Tibial artery (tissue), 4 donors: ENCODE measurements around the gene ANKRD44.

ENCODE experiments used
- DNase-seq, 2 donors: peaks; one replicate each; pipeline ENCODE4 v3.0.0-alpha.2; 2019
- H3K27ac ChIP-seq, 2 donors: fragments of 200-600 bp; sonication (generic) in 1 of 2; 1 replicate in 1 of 2; 2 replicates in 1 of 2; pipeline ENCODE4 v1.5.1; 2018 to 2019; ENCODE audit warnings: mild to moderate bottlenecking in 1 of 2
- H3K27me3 ChIP-seq, 2 donors: fragments of 200-600 bp; sonication (generic) in 1 of 2; one replicate each; pipeline versions ENCODE4 v1.5.1 to v1.6.0; 2016 to 2019
- H3K36me3 ChIP-seq, 3 donors: fragments of 200-600 bp; sonication (generic) in 2 of 3; one replicate each; pipeline ENCODE4 v1.5.1; 2016 to 2019; ENCODE audit warnings: mild to moderate bottlenecking in 2 of 3
- H3K4me1 ChIP-seq, 4 donors: fragments of 200-600 bp; sonication (generic) in 2 of 4; 1 replicate in 3 of 4; 2 replicates in 1 of 4; pipeline ENCODE4 v1.5.1; 2016 to 2019
- H3K4me3 ChIP-seq, 2 donors: fragments of 200-600 bp; sonication (generic) in 1 of 2; 1 replicate in 1 of 2; 2 replicates in 1 of 2; pipeline ENCODE4 v1.5.1; 2018 to 2019; ENCODE audit warnings: mild to moderate bottlenecking in 2 of 2
- H3K9me3 ChIP-seq, 3 donors: fragments of 200-600 bp; sonication (generic) in 1 of 3; one replicate each; pipeline ENCODE4 v1.5.1; 2016 to 2019
- intact Hi-C: fragments of 100-400 bp; cut with DNase I; formaldehyde crosslinking; loops from one replicate; pipeline ENCODE4 v1.15.0; 2023; ENCODE audit warnings: low total_unique reads
- TF ChIP-seq, protein P1 (sequence below), 2 experiments: fragments of 200-600 bp in 1 of 2; fragments of 450-650 bp in 1 of 2; IDR thresholded peaks; one replicate each; pipeline ENCODE4 v1.5.1; 2017 to 2019; ENCODE audit warnings: antibody characterized with exemption in 2 of 2, mild to moderate bottlenecking in 1 of 2, moderate library complexity in 1 of 2

The ANKRD44 gene

DNA sequence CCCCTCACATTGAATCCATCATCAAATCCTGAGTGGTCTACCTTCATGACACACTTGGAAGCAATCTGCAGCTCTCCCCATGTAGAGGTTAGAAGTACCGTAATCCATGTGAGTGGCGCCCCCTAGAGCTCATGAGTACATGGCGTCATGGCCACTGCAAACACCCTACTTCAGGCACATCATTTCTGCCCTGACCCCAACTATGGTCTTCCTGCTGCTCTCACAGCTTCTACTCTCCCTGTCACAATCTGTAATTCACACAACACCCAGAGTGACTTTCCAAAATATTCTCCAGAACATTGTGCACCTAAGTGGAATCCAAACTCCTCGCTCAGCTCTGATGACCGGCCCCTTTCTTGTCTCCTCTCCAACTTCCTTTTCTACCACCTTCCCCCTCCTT, 141.9 kb downstream of the ANKRD44 start:
- TF ChIP-seq, protein P1, sequence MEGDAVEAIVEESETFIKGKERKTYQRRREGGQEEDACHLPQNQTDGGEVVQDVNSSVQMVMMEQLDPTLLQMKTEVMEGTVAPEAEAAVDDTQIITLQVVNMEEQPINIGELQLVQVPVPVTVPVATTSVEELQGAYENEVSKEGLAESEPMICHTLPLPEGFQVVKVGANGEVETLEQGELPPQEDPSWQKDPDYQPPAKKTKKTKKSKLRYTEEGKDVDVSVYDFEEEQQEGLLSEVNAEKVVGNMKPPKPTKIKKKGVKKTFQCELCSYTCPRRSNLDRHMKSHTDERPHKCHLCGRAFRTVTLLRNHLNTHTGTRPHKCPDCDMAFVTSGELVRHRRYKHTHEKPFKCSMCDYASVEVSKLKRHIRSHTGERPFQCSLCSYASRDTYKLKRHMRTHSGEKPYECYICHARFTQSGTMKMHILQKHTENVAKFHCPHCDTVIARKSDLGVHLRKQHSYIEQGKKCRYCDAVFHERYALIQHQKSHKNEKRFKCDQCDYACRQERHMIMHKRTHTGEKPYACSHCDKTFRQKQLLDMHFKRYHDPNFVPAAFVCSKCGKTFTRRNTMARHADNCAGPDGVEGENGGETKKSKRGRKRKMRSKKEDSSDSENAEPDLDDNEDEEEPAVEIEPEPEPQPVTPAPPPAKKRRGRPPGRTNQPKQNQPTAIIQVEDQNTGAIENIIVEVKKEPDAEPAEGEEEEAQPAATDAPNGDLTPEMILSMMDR (IDR thresholded peaks at IDR 0.05): peak; percentile 31 to 45
- no peaks in the 10 kb centered on the region for H3K36me3 ChIP-seq
- no peak overlapping the region for H3K27ac ChIP-seq

DNA sequence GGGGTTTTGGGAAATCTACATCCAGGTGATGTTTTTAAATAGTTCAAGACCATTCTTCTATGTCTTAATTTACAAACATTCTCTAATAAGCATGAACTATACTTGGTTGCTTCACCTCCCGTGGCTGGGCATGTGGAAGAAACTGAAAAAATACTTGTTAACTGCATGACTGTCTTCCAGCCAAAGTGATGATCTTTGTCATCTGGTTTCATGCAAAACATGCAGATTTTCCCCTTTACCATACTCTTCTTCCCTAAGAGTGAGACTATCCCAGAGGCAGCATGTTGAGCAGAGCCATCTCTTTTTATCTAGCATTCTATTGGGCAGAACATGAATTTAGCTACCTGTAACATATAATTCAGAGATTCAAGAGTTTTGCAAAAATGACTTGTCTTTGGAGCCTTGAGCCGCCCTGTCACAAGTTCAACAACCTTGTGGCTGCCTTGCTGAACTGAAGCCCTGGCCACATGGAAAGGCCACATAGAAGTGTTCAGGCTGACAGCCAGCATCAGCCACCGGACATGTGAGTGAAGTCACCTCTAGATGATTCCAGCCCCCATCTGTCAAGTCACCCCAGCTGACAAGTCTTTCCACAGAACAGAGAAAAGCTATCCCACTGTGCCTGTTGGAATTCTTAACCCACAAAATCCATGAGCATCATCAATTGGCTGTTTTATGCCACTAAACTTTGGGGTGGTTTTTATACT, 142.8 kb downstream of the ANKRD44 start:
- peaks cover 0 to 25% (median 16%) of the 10 kb centered on the region in 4 donors for H3K4me1 ChIP-seq
- no peak overlapping the region for H3K4me3 ChIP-seq
- no peaks in the 10 kb centered on the region for H3K9me3 ChIP-seq
- intact Hi-C loops: no loop called here
- TF ChIP-seq, protein P1 (IDR thresholded peaks at IDR 0.05): no peak
- H3K27me3 ChIP-seq: no peaks in the 10 kb centered on the region
- no peak overlapping the region for H3K27ac ChIP-seq
- no peaks in the 10 kb centered on the region for H3K36me3 ChIP-seq
- DNase-seq: no peak

More for the DNA sequence above, 141.9 kb downstream of the ANKRD44 start:
- Histone ChIP-seq H3K4me3 (no peak overlapping the region), H3K4me1 (peaks cover 0 to 25% (median 16%) of the 10 kb centered on the region in 4 donors), H3K9me3 (no peaks in the 10 kb centered on the region), H3K27me3 (no peaks in the 10 kb centered on the region)
- intact Hi-C loops: no loop called here
- DNase-seq: peak in 1 of 2 donors; percentile 61

DNA sequence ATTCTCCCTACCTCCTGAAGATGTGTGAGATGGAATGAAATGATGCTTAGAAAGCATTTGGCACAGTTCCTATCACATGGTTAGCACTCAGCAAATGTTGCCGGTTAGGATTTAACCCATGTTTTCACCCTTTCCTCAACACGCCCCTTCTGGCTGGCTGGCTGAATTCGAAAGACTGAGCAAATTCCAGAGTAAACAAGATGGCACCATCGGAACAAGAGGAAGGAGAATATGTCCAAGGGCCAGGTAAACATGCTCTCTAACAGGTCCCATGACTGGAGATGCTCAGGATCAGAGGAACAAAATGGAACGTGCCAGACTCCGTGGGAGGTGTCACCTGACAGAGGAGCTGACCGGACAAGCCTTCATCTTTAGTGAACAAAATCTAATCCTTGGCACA, 145.6 kb downstream of the ANKRD44 start:
- H3K4me3 ChIP-seq: no peak overlapping the region
- no peaks in the 10 kb centered on the region for H3K36me3 ChIP-seq
- no peak for DNase-seq
- no peaks in the 10 kb centered on the region for H3K9me3 ChIP-seq
- H3K27ac ChIP-seq: no peak overlapping the region
- intact Hi-C loops: no loop called here
- peaks cover 0 to 30% (median 13%) of the 10 kb centered on the region in 4 donors for H3K4me1 ChIP-seq
- no peaks in the 10 kb centered on the region for H3K27me3 ChIP-seq
- TF ChIP-seq, protein P1 (IDR thresholded peaks at IDR 0.05): no peak

DNA sequence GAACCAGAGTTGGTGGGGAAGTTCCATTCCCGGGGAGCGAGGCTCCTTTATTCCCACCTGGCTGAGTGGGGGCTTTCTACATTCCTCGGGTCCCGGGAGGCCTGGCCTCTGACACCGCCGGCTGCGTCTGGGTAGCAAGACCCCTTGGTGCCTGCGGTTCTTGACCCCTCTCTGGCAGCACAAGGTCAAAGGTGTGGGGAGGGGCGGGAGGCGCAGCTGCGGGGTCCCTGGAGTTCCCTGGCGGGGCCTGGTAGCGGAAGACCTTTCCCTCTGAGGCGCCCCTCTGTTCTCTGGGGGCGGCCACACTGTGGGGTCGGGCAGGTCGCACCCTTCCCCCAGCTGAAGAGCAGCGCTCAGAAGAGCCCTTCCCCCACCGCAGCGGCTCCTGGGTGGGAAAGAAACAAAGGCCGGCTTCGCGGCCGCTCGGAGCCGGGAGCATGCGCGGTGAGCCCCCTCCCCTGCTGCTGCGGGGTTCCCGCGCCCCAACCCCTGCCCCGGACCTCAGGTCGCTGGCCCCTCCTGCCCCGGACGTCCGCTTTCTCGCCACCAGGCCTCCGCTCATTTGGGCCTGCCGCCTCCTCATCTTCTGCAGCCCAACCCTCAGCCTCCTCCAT, 146.3 kb downstream of the ANKRD44 start:
- H3K36me3 ChIP-seq: no peaks in the 10 kb centered on the region
- DNase-seq: no peak
- no peaks in the 10 kb centered on the region for H3K27me3 ChIP-seq
- intact Hi-C loops: no loop called here
- TF ChIP-seq, protein P1 (IDR thresholded peaks at IDR 0.05): no peak
- H3K4me3 ChIP-seq: peak overlapping the region; percentile 6 to 25
- peaks cover 0 to 38% (median 15%) of the 10 kb centered on the region in 4 donors for H3K4me1 ChIP-seq
- H3K9me3 ChIP-seq: no peaks in the 10 kb centered on the region
- H3K27ac ChIP-seq: no peak overlapping the region

DNA sequence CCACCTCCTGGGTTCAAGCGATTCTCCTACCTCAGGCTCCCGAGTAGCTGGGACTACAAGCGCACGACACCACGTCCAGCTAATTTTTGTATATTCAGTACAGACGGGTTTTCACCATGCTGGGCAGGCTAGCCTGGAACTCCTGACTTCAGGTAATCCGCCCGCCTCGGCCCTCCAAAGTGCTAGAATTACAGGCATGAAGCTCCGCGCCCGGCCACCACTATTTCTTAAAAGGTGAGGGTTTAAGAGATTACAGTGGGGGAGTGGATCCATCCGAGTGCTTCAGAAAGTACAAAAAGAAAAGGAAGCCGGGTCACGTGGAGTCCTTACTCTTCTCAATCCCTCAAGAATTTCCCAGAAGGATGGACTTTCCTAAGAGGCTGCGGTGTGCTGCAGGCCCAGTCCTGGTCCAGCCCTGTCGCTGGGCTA, 146.9 kb downstream of the ANKRD44 start:
- no peaks in the 10 kb centered on the region for H3K27me3 ChIP-seq
- no peak overlapping the region for H3K27ac ChIP-seq
- DNase-seq: no peak
- H3K36me3 ChIP-seq: no peaks in the 10 kb centered on the region
- no peaks in the 10 kb centered on the region for H3K9me3 ChIP-seq
- intact Hi-C loops: no loop called here
- H3K4me1 ChIP-seq: peaks cover 0 to 43% (median 17%) of the 10 kb centered on the region in 4 donors
- H3K4me3 ChIP-seq: no peak overlapping the region
- TF ChIP-seq, protein P1 (IDR thresholded peaks at IDR 0.05): no peak
